Measurements from ENCODE around the gene GJB5.
"Not testable (repeated sequence)": the region's sequence is repeated elsewhere in the genome, so short reads cannot be mapped to it uniquely, and the experiment has no call there.

Gene GJB5

GRCh38 chr1:34754964-34755637, at the start of gene GJB5:
Gene GJB5, plus strand, starts transcription at chr1:34755047. Its CDS starts 2,284 bp downstream, at chr1:34757331.
- DNase-seq (ENCODE audit: low read depth): no peak

GRCh38 chr1:34705077-34705476, 49.8 kb upstream of the GJB5 start:
- DNase-seq (ENCODE audit: low read depth): no peak

- no peak for DNase-seq (ENCODE audit: low read depth)
Measured at GRCh38 chr1:34708106-34708505, 46.7 kb upstream of the GJB5 start.

GRCh38 chr1:34709547-34709946, 45.3 kb upstream of the GJB5 start:
- DNase-seq (ENCODE audit: low read depth): no peak

- no peak for DNase-seq (ENCODE audit: low read depth)
Measured at GRCh38 chr1:34710812-34711211, 44.0 kb upstream of the GJB5 start.

- no peak for DNase-seq (ENCODE audit: low read depth)
Measured at GRCh38 chr1:34711485-34711884, 43.4 kb upstream of the GJB5 start.

- no peak for DNase-seq (ENCODE audit: low read depth)
Measured at GRCh38 chr1:34712007-34712688, 42.7 kb upstream of the GJB5 start.

- no peak for DNase-seq (ENCODE audit: low read depth)
Measured at GRCh38 chr1:34713443-34713842, 41.4 kb upstream of the GJB5 start.

- DNase-seq (ENCODE audit: low read depth): no peak
Measured at GRCh38 chr1:34714386-34714785, 40.5 kb upstream of the GJB5 start.

GRCh38 chr1:34715139-34715538, 39.7 kb upstream of the GJB5 start:
- DNase-seq (ENCODE audit: low read depth): no peak

GRCh38 chr1:34721241-34721640, 33.6 kb upstream of the GJB5 start:
- no peak for DNase-seq (ENCODE audit: low read depth)

- DNase-seq (ENCODE audit: low read depth): no peak
Measured at GRCh38 chr1:34721646-34722355, 33.0 kb upstream of the GJB5 start.

- no peak for DNase-seq (ENCODE audit: low read depth)
Measured at GRCh38 chr1:34726861-34727260, 28.0 kb upstream of the GJB5 start.

GRCh38 chr1:34730485-34730884, 24.4 kb upstream of the GJB5 start:
- no peak for DNase-seq (ENCODE audit: low read depth)

- DNase-seq (ENCODE audit: low read depth): not testable (repeated sequence)
Measured at GRCh38 chr1:34732831-34733230, 22.0 kb upstream of the GJB5 start.

GRCh38 chr1:34736692-34737091, 18.2 kb upstream of the GJB5 start:
- DNase-seq (ENCODE audit: low read depth): no peak

GRCh38 chr1:34737236-34737635, 17.6 kb upstream of the GJB5 start:
- DNase-seq (ENCODE audit: low read depth): not testable (repeated sequence)

GRCh38 chr1:34739613-34740012, 15.2 kb upstream of the GJB5 start:
- no peak for DNase-seq (ENCODE audit: low read depth)

- no peak for DNase-seq (ENCODE audit: low read depth)
Measured at GRCh38 chr1:34740161-34740868, 14.5 kb upstream of the GJB5 start.

GRCh38 chr1:34742667-34743270, 12.1 kb upstream of the GJB5 start:
- DNase-seq (ENCODE audit: low read depth): peak; percentile 73

GRCh38 chr1:34743775-34744174, 11.1 kb upstream of the GJB5 start:
- DNase-seq (ENCODE audit: low read depth): no peak

- no peak for DNase-seq (ENCODE audit: low read depth)
Measured at GRCh38 chr1:34744851-34745250, 10.0 kb upstream of the GJB5 start.

All from activated T-cell treated with anti-CD3 and anti-CD28 coated beads for 24 hours (primary cell).